Bronchial epithelial cell (primary cell): ENCODE results near the gene PNRC1. TPM values are rescaled to one million over a fixed set of nuclear protein-coding genes. Genes with fewer than 3 reads are reported as not detected.

Experiments used
- DNase-seq: peaks from one replicate; pipeline ENCODE4 v3.0.0-alpha.2; 2010; ENCODE audit warnings: low read depth
- FAIRE-seq: peaks from 2 replicates; lab custom pipeline; 2011; peaks lifted over from hg19 to GRCh38; lab: Jason Lieb, UNC
- H3K27me3 ChIP-seq: 2 replicates; pipeline ENCODE4 v1.5.1; 2011; ENCODE audit warnings: low read length; ENCODE audit not compliant: control insufficient read depth, insufficient read depth
- H3K36me3 ChIP-seq: 2 replicates; pipeline ENCODE4 v1.5.1; 2011; ENCODE audit warnings: low read length; ENCODE audit not compliant: control insufficient read depth, insufficient read depth
- H3K4me3 ChIP-seq: 2 replicates; pipeline ENCODE4 v1.5.1; 2011; ENCODE audit warnings: mild to moderate bottlenecking, low read depth, low read length, control low read depth
- CTCF ChIP-seq: IDR thresholded peaks from 2 replicates; pipeline ENCODE4 v1.5.1; 2011; ENCODE audit warnings: mild to moderate bottlenecking, moderate library complexity, low read length, control low read depth, inconsistent platforms; ENCODE audit not compliant: insufficient read depth, severe bottlenecking
- total RNA-seq: library from RNA; depleted of rRNA; stranded (reverse); fragments of >200 nt; gene quantifications from 2 replicates; pipeline ENCODE4 v1.2.1, GENCODE V29; 2014

PNRC1 gene
- total RNA-seq, 1 donor from 2014 or later = 21.1 TPM

- no peaks in the 10 kb centered on the region for H3K36me3 ChIP-seq
- TF ChIP-seq CTCF = no peak
- no peak overlapping the region for H3K4me3 ChIP-seq
- no peak for DNase-seq
- no peak for FAIRE-seq
- no peaks in the 10 kb centered on the region for H3K27me3 ChIP-seq
These were observed 51.5 kb downstream of the PNRC1 start for GRCh38 chr6:89132057-89132456.

- Histone ChIP-seq H3K36me3 (no peaks in the 10 kb centered on the region), H3K4me3 (no peak overlapping the region), H3K27me3 (no peaks in the 10 kb centered on the region)
- DNase-seq (no peak), FAIRE-seq (no peak)
- no peak for TF ChIP-seq CTCF
These were observed 53.4 kb downstream of the PNRC1 start for GRCh38 chr6:89133981-89134380.

- FAIRE-seq (no peak), DNase-seq (no peak)
- no peak for TF ChIP-seq CTCF
- H3K36me3 ChIP-seq = no peaks in the 10 kb centered on the region
- no peaks in the 10 kb centered on the region for H3K27me3 ChIP-seq
- H3K4me3 ChIP-seq = no peak overlapping the region
These were observed 54.2 kb downstream of the PNRC1 start for GRCh38 chr6:89134723-89135122.

Other genes starting within 250 kb of the PNRC1 start
- 19.7 and 20.8 TPM in 2 replicates for gene RNGTT, start 117.1 kb upstream of the PNRC1 start, total RNA-seq
- under 0.01 and 0.38 TPM in 2 replicates for gene SRSF12, start 37.3 kb downstream of the PNRC1 start, total RNA-seq
- 6.1 and 7.1 TPM in 2 replicates for gene PM20D2, start 65.3 kb downstream of the PNRC1 start, total RNA-seq
- gene GABRR1, start 136.6 kb downstream of the PNRC1 start, total RNA-seq = not detected in 2 replicates
- gene GABRR2, start 234.5 kb downstream of the PNRC1 start, total RNA-seq = under 0.01 and 0.26 TPM in 2 replicates